HG03558 (cell line): Measurements from ENCODE around the gene BORCS5.
"Not testable (repeated sequence)": the region's sequence is repeated elsewhere in the genome, so short reads cannot be mapped to it uniquely, and the experiment has no call there.

Experiments
- ATAC-seq: cut with Tn5 transposase; IDR thresholded peaks from one replicate; pipeline ENCODE4 v1.9.1; 2021; ENCODE audit warnings: moderate number of reproducible peaks; ENCODE audit not compliant: unreplicated experiment; ENCODE audit errors: extremely low read depth

Gene BORCS5

DNA sequence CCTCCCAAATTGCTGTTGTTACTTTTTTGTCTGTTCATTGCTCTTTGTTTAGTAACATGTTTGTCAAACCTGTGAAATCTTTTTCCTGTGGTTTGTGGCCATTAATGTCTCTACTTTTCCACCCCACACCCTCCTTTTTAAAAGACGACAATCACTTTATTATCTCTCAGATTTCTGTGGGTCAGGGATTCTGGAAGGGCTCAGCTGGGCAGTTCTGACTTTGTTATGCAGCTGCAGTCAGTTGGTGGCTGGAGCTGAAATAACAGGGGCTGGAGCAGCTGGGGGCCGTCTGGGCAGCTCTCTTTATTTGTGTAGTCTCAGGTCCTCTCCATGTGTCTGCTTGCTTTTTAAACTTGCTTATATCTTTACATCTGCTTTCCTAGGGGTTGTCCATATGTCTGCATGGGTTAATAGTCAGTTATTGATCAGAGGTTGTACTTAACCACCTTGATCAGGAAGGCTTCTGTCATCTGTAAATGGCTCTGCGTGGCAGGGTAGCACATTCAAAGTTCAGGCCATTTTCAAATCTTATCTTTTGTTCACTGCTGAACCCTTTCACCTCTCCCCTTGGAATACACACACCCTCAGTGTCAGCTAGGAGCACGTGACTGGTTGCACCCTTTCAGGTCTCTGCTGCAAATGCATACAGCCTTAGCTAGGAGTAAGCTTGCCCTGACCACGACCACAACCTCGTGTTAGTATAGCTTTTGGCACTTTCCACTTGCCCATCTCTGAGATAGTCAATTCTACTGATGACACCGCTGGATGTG is 27.9 kb downstream of the BORCS5 start:
- ATAC-seq, result no peak

DNA sequence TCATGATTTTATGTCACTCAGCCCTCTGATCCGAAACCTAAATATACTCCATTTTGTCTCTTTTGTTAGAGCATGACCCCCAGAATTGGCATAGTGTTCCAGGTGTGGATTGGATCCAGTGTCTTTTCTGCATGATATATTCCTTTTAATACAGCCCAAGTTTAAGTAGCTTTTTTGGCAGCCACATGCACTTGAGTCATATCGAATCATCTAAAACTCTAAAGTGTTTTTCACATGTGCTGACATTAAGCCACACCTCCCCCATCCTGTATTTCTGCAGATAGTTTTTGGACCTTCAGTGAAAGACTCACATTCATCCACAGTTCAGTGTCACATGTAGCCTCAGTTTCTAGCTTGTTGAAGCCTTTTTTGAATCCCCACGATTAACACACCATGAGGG is 30.6 kb downstream of the BORCS5 start:
- no peak for ATAC-seq

DNA sequence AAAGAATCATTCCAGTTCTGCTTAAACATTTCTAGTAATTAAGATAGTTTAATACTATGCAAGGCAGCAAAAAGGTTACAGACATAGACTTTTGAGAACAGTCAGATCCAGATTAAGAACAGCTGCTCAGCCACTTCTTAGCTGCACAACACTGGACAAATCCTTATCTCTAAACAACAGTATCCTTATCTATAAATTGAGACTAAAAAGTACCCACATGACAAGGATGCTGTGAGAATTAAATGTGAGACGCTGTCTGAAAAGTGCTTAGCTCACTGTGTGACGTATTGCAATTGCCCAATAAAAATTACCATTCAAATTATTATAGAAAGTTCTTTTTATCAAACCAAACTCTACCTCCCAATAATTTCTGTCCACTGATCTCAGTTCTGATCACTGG is 35.5 kb downstream of the BORCS5 start:
- ATAC-seq, result no peak

DNA sequence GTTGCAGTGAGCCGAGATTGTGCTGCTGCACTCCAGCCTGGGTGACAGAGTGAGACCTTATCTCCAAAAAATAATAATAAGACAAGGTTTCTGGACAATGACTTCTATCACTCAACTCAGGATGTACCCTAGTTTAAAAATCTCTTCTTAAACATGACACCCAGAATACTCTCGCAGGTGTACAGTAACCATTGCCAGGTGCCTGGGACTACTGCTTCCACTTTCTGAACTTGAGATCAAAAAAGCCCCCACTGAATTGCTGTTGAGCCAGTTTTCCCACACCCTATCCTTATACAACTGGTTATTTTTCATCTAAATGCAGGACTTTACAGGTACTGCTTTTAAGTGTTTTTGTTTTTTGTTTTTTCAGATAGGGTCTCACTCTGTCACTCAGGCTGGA is 36.3 kb downstream of the BORCS5 start:
- ATAC-seq, result no peak

DNA sequence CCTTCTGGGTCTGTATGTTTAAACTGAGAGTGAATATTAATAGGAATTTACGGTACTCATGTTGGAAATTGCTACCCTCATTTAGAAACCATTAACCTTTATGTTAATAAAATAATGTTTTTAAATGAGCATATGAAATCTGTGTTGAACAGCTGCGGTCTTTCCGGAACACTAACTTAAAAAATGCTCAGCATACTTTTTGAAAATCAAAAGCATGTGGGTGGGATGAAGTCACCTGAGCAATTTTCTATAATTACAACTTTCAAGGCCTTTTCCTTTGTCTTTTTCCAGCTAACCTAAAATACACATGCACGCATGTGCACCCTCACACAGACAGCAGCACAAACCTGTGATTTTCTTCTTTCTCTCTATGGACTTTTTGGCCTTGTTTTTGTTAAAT is 39.8 kb downstream of the BORCS5 start:
- no peak for ATAC-seq

DNA sequence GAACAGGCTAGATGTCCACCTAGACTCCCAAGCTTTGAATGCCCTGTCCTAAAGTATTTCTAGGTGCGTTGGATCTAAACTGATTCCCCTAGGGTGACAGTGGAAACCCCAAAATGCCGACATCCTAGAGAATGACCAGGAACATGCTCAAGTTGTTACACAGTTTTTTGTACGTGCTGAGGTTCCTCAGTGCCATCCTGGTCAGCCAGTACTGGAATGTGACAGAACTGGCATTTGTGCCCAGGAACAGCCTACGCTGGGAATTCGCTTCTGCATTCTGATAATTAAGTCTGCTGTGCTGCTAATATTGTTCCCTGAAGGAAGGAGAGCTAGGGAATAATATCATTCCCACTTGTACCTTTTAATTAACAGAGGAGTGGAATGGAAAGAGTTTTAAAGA is 40.3 kb downstream of the BORCS5 start:
- no peak for ATAC-seq

DNA sequence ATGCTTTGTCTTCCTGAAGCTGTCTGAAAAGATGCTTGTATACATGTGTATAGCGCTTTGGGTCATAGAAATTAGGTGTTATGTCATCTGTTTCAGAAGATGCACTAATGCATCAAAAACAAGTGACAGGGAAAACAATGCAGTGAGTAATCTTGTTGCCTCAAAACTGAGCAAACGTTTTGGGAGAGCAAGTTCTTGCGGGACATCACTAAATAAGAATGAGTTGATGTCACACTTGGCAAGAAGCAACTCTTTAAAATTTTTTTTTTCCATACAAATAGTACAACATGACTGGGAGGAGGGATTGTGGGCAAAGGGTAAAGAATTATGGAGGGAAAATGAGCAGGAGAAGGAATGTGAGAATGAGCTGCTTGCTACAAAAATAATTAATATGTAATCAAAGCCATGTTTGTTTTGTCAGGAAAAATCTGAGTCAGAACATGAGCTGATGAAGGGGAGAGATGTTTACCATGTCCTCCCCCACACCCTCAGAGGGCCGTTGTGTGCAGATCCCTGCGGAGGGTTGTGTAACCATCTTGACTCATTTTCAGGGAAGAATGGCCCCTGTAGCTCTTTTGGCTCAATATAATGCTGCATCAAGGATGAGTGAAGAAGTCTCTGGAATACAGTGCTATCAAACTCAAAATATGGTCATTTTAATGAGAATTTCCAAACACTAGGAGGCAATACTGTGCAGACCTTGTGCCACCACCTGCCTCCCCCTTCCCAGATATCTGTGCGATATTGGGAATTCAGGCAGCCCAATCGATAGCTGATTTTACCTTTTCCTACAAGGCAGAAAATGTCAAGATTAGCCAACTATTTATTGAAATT is 41.4 kb downstream of the BORCS5 start:
- ATAC-seq, result no peak

DNA sequence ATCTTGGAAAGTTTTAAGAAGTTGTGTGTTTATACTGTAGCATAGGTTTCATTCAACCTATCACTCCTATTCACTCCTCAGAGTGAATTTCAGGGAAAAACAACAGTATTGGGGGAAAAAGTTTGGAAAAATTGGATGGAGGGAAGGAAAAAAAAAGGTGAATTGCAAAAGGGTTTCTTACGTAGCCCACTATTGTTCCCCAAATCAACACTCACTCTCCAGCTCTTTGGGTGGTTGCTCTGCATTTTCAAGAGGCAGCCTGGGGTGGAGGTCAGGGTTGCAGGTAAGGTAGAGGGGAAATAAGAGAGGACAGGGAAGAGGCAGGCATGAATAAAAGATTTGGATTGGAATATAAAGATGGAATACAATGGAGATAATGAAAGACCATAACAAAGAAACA is 42.3 kb downstream of the BORCS5 start:
- ATAC-seq, result no peak

DNA sequence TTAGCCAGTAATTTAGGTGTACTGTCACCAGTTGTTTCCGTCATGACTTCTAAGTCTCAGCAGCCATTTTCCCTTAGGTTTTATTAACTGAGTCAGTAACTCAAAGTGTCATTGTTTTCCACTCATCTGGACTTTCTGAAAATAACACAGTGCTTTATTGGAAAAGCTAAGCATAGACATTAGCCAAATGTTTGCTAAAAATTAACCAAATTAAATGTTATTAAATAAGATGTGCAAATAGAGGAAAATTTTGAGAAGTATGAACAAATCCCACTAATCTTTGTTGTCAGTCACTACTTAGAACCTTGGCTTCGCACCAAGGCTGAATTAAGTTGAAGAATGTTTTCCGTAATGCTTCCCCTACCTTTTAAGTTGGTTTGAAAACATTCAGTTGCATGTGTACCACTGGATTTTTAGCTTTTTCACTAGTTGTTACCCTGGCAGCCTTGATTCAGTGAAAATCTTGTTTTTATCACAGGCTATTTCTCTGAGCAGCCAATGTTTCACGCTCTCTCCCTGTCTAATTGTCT is 43.0 kb downstream of the BORCS5 start:
- no peak for ATAC-seq

DNA sequence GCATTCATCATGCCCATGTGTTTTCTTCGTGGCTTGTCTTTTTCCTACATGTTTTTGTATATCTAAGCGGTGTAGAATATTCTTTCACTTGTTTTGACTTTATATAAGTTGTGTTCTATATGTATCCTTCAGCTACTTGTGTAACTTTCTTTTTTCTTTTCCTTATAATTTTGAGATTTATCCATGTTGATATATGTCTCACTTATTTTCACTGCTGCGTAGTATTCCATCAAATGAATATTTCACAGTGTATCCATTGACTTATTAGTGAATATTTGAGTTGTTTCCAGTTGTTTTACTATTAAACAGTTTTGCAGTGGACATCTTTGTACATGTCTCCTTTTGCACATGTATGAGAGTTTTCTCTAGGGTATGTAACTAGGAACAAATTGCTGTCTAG is 43.9 kb downstream of the BORCS5 start:
- ATAC-seq, result no peak

DNA sequence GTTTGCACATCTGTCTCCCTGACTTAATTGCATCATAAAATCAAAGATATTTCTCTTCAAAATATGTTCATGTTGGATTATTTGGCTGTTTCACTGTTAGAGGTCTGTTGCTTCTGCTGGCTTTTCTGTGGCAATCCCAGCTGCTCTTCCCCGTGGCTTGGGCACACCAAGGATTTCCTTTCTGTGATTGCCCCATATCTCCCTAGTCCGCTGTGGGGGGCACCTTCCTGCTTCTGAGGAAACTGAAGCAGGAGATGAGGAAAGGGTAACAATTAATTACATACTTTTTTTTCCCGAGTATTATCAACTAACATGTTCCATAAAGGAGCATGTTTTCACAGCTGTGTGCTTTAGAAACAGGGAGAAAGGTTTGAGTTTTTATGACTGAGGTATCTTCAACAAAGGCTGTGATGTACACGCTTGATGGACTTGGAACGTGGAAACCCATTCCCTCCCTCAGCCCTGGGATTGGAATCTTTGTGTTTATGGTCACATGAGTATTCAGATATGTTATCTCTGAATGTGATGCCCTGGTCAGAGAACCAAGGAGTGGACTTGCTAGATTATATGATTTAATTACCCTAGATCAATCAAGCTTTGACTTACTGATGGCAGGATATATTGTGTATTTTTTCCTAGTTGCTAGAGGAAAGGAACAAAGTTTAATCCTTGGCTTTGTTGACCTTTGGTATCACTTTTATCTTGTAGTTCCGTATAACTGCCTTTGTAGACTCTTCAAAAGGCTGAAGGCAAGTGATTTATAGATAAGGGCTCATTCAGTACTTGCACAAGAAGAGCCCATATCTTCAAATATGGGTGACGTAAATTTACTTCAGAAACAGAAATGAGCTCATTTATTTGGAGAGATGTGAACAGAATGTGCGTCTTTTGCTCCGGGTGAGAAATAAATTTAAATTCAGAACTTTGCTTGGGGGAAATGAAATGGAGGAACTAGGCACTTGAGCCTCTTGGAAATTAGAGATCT is 46.7 kb downstream of the BORCS5 start:
- ATAC-seq, result no peak

DNA sequence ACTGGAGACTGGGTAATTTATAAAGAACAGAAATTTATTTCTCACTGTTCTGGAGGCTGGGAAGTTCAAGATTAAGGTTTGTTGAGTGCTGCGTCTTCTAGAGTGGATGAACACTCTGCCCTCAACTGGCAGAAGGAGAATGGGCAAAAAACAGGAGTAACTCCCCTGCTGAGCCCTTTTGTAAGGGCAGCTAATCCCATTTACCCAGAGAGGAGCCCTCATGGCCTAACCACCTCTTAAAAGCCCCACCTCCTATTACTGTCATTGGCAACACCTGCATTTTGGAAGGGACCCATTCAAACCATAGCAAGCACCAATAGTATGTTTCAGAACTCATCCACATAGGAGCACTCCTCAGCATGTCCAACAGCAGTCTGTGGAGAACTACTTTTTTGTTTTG is 47.4 kb downstream of the BORCS5 start:
- no peak for ATAC-seq

DNA sequence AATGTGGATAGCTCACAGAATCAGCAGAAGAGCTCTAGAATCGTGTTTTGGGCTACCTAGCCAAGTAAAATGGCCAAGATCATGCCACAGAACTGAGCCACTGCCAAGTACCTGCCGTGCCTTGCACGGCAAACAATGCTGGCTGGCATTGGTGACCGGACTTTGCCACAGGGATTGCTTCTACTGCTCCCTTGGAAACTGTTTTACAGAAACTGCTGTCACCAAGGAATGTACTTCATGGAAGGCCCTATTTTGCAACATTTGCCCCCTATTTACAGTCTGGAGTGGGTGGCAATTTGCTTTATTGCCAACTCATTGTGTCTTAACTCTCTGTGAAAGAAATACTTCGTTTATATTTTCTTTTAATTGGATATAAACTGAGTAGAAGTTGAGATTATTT is 49.0 kb downstream of the BORCS5 start:
- ATAC-seq, result no peak

DNA sequence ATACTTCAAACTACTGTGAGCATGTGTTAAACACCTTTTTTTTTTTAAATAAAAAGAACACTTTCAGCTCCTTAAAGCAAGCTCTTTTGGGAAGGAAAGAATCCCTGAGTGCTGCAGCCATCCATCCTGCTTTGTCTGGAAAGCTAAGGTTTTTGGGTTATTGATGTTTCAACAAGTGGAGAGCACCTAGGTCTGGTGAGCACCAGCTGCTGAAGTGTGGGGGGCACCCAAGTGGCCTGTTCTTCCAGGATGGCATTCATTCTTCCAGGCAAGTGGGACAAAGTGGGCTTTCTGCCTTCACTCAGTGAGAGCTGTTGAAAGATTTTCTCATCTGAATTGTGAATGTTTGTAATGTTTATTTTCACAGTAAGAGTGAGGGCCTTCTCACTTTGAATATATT is 49.9 kb downstream of the BORCS5 start:
- ATAC-seq, result no peak

DNA sequence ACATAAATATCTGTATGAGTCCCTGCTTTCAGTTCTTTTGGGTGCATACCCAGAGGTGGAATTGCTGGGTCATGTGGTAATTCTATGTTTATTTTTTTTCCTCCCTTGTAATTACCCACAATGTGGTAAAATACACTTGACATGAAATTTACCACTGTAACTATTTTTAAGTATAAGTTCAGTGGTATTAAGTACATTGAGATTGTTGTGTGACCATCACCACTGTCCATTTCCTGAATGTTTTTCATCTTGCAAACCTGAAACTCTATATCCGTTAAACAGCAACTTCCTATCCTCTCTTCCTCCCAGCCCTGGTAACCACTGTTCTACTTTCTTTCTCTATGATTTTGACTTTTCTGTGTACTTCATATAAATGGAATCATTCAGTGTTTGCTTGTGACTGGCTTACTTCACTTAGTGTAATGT is 51.4 kb downstream of the BORCS5 start:
- ATAC-seq, result no peak

DNA sequence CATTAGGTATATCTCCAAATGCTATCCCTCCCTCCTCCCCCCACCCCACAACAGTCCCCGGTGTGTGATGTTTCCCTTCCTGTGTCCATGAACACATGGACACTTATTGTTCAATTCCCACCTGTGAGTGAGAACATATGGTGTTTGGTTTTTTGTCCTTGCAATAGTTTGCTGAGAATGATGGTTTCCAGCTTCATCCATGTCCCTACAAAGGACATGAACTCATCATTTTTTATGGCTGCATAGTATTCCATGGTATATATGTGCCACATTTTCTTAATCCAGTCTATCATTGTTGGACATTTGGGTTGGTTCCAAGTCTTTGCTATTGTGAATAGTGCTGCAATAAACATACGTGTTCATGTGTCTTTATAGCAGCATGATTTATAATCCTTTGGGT is 52.5 kb downstream of the BORCS5 start:
- ATAC-seq, result not testable (repeated sequence)

DNA sequence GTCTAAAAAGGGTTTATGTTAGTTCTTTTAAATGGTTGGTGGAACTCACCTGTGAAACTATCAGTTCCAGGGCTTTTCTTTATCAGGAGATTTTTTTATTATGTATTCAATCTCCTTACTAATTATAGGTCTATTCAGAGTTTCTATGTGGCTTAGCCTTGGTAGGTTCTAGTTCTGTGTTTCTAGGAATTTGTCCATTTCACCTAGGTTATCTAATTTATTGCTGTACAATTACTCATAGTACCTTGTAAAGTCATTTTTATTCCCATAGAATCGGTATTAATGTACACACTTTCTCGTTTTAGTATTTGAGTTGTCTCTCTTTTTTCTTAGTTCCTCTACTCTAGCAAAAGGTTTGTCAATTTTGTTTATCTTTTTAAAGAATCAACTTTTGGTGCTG is 59.0 kb downstream of the BORCS5 start:
- no peak for ATAC-seq

DNA sequence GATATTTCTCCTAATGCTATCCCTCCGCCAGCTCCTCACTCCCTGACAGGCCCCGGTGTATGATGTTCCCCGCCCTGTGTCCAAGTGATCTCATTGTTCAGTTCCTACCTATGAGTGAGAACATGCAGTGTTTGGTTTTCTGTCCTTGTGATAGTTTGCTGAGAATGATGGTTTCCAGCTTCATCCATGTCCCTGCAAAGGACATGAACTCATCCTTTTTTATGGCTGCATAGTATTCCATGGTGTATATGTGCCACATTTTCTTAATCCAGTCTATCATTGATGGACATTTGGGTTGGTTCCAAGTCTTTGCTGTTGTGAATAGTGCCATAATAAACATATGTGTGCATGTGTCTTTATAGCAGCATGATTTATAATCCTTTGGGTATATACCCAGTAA is 62.3 kb downstream of the BORCS5 start:
- ATAC-seq, result not testable (repeated sequence)

DNA sequence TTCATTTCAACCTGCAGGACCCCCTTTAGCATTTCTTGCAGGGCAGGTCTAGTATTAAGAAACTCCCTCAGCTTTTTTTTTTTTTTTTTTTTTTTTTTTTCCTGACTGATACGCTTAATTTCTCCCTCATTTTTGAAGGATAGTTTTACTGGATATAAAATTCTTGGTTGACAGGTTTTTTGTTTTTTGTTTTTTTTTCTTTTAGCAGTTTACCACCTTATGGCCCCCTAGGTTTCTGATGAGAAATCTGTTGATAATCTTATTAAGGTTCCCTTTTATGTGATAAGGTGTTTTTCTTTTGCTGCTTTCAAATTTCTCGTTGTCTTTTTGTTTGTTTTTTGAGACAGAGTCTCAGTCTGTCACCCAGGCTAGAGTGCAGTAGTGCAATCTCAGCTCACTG is 66.5 kb downstream of the BORCS5 start:
- ATAC-seq, result no peak

DNA sequence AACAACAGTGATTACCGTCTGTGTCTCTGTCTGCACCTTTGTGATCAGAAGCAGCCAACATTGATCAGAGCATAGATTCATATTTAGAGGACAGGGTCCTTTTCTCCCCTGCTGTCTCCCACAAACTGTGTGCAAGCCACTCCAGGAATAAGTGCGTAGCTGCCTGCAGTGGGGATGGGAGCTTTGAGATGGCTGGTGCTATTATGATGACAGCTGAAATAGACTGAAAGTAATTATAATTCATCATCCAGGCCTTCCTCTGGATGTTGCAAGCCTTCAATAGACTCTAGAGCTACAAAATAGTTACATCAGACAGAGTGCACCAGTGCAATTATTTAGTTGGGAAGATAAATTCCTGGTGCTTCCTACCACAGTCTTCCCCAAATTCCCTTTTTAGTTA is 68.1 kb downstream of the BORCS5 start:
- no peak for ATAC-seq
